Endothelial cell of umbilical vein (primary cell): ENCODE measurements around the gene PCARE.

Source experiments
- CTCF ChIP-seq, 2 donors: IDR thresholded peaks; 1 replicate in 1 of 2; 2 replicates in 1 of 2; pipeline ENCODE4 v1.5.1; 2011; ENCODE audit warnings: low read length in 2 of 2, mild to moderate bottlenecking in 2 of 2, moderate library complexity in 2 of 2, control low read depth in 1 of 2, inconsistent platforms in 1 of 2, low read depth in 1 of 2; ENCODE audit not compliant: insufficient read depth in 1 of 2; ENCODE audit errors: extremely low read depth in 1 of 2
- MAX ChIP-seq: IDR thresholded peaks from 2 replicates; pipeline ENCODE4 v1.6.1; 2011; ENCODE audit not compliant: insufficient read depth, insufficient read length
- POLR2AphosphoS5 ChIP-seq: IDR thresholded peaks from 2 replicates; pipeline ENCODE4 v1.6.1; 2012; ENCODE audit warnings: low read depth, mild to moderate bottlenecking, control low read depth, low read length, moderate library complexity; ENCODE audit not compliant: insufficient read depth

- no peak for TF ChIP-seq CTCF (IDR thresholded peaks at IDR 0.05; ENCODE audit: extremely low read depth in 1 of 2, insufficient read depth in 1 of 2, low read depth in 1 of 2, low read length in 2 of 2)
- no peak for TF ChIP-seq MAX
- TF ChIP-seq POLR2AphosphoS5: no peak
Observed at GRCh38 chr2:29123617-29124349, 49.5 kb upstream of the PCARE start.
